ENCODE measurements around the gene ZNF740.
"Not testable (repeated sequence)": the region's sequence is repeated elsewhere in the genome, so short reads cannot be mapped to it uniquely, and the experiment has no call there.

ZNF740 gene

DNA sequence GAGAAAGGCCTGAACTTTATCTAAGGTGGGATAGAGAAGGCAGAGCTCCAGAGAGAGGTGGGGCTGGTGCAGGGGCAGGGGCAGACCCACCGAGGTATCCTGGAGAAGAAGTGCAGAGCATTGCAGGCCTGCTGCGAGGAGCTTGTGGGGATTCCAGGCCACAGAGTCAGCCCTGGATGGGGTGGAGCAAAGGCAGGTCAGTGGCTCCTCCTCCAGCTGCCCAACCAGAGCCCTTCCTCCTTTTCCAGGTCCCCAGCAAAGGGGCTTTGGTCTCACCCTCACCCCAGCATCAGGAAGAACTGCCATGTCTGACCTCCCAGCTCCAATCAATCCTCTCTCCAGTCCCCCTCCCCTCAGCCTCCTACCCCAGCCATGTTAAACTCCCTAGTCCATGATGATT is 19.8 kb upstream of the ZNF740 start:
- ChIA-PET CTCF (interaction anchor here (0.8 to 6.0 kb wide), 39 partner anchors 10 to 188 kb away, joined by 3 to 148 read pairs (median 10); partner anchors contain the start of genes AAAS, CSAD, ESPL1 and MYG1), POLR2A (interaction anchor here (0.7 to 2.1 kb wide), 2 partner anchors 20 to 160 kb away, joined by 3 to 8 read pairs; partner anchors contain the start of genes CSAD and ZNF740)
- TF ChIP-seq, protein P1, sequence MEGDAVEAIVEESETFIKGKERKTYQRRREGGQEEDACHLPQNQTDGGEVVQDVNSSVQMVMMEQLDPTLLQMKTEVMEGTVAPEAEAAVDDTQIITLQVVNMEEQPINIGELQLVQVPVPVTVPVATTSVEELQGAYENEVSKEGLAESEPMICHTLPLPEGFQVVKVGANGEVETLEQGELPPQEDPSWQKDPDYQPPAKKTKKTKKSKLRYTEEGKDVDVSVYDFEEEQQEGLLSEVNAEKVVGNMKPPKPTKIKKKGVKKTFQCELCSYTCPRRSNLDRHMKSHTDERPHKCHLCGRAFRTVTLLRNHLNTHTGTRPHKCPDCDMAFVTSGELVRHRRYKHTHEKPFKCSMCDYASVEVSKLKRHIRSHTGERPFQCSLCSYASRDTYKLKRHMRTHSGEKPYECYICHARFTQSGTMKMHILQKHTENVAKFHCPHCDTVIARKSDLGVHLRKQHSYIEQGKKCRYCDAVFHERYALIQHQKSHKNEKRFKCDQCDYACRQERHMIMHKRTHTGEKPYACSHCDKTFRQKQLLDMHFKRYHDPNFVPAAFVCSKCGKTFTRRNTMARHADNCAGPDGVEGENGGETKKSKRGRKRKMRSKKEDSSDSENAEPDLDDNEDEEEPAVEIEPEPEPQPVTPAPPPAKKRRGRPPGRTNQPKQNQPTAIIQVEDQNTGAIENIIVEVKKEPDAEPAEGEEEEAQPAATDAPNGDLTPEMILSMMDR (IDR thresholded peaks at IDR 0.05; ENCODE audit: insufficient read depth, low read length, missing control alignments): no peak
- no peak for DNase-seq (ENCODE audit: low read depth, low spot score)
- H3K4me3 ChIP-seq (ENCODE audit: low read depth, low read length): no peak overlapping the region

GRCh38 chr12:53161119-53161911 is 19.2 kb upstream of the ZNF740 start:
- no peak for DNase-seq (ENCODE audit: low read depth, low spot score)
- POLR2A ChIA-PET: interaction anchor here (0.7 to 2.1 kb wide), 2 partner anchors 20 to 160 kb away, joined by 3 to 8 read pairs; partner anchors contain the start of genes CSAD and ZNF740
- no peak overlapping the region for H3K4me3 ChIP-seq (ENCODE audit: low read depth, low read length)
- TF ChIP-seq, protein P1 (IDR thresholded peaks at IDR 0.05; ENCODE audit: insufficient read depth, low read length, missing control alignments): no peak
- CTCF ChIA-PET: interaction anchor here (0.8 to 6.0 kb wide), 25 partner anchors 10 to 184 kb away, joined by 3 to 148 read pairs (median 19); partner anchors contain the start of genes AAAS, CSAD, ESPL1 and SOAT2

GRCh38 chr12:53163008-53163407 is 17.5 kb upstream of the ZNF740 start:
- DNase-seq (ENCODE audit: low read depth, low spot score); H3K4me3 ChIP-seq (ENCODE audit: low read depth, low read length): not testable (repeated sequence)
- CTCF ChIA-PET: interaction anchor here (0.9 kb wide), 1 partner anchor 49 kb away, joined by 5 read pairs; no protein-coding TSS in a partner anchor
- POLR2A ChIA-PET: interaction anchor here (1.1 kb wide), 1 partner anchor 10 kb away, joined by 3 read pairs; no protein-coding TSS in a partner anchor

GRCh38 chr12:53166837-53167236 is 13.7 kb upstream of the ZNF740 start:
- POLR2A ChIA-PET: no interaction called here
- no peak overlapping the region for H3K4me3 ChIP-seq (ENCODE audit: low read depth, low read length)
- TF ChIP-seq, protein P1 (IDR thresholded peaks at IDR 0.05; ENCODE audit: insufficient read depth, low read length, missing control alignments): no peak
- DNase-seq (ENCODE audit: low read depth, low spot score): no peak
- CTCF ChIA-PET: interaction anchor here (2.8 kb wide), 1 partner anchor 10 kb away, joined by 9 read pairs; no protein-coding TSS in a partner anchor

DNA sequence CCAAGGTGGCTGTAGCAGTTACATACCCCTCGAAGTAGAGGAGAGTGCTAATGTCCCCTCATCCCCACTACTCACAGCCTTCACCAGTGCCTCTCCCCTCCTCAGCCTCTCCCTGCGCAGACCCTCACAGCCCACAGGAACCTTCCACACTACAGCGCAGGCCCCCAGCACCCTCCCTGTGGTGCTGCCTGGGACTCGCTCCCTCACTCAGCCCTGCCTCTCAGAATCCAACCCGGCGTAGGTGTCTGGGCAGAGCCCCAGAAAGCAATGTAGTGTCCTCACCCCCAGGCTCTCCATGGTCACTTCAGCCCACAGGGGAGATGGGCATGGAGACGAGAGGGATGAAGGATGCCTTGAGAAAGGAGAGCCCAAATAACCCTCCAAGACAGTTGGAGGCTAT is 10.9 kb upstream of the ZNF740 start:
- CTCF ChIA-PET: interaction anchor here (1.1 to 13.4 kb wide), 2 partner anchors 9 to 70 kb away, joined by 3 to 148 read pairs; no protein-coding TSS in a partner anchor
- no peak for DNase-seq (ENCODE audit: low read depth, low spot score)
- TF ChIP-seq, protein P1 (IDR thresholded peaks at IDR 0.05; ENCODE audit: insufficient read depth, low read length, missing control alignments): no peak
- H3K4me3 ChIP-seq (ENCODE audit: low read depth, low read length): no peak overlapping the region
- POLR2A ChIA-PET: no interaction called here

DNA sequence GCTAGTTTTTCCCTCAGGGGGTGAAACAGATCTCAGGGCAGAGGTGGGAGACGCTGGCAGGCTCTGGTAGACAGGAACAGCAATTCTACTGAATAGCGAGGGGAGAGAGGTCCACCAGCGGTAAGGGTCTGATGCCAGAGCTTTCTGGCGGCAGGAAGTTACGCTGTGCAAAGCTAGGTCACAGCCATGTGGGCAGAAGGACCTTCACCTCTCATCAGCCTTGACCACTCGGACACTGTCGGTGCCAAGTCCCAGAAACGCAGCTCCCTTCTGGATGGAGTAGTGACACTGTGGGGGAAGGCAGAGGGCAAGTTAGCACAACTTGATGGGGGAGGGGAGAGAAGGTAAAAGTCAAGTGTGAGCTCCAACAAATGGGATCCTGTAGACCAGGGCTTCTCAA is 10.3 kb upstream of the ZNF740 start:
- CTCF ChIA-PET: interaction anchor here (1.1 to 13.4 kb wide), 2 partner anchors 10 to 71 kb away, joined by 3 to 148 read pairs; no protein-coding TSS in a partner anchor
- DNase-seq (ENCODE audit: low read depth, low spot score): no peak
- TF ChIP-seq, protein P1 (IDR thresholded peaks at IDR 0.05; ENCODE audit: insufficient read depth, low read length, missing control alignments): no peak
- POLR2A ChIA-PET: no interaction called here
- H3K4me3 ChIP-seq (ENCODE audit: low read depth, low read length): no peak overlapping the region
